ENCODE measurements around the gene CLPTM1L.

GRCh38 chr5:1324719-1325190 is 20.1 kb downstream of the CLPTM1L start:
- TF ChIP-seq CTCF (conservative IDR thresholded peaks at IDR 0.05; ENCODE audit: low read depth, low read length), result no peak
- no peak for TF ChIP-seq EZH2 (IDR thresholded peaks at IDR 0.05; ENCODE audit: borderline replicate concordance, low read depth, low read length, poor library complexity, severe bottlenecking)

Measured in A673 (cell line).